NCI-H128 (cell line): ENCODE results near the gene TSPAN31.

ENCODE experiments used
- DNase-seq: peaks from one replicate; lab custom pipeline; 2025; ENCODE audit not compliant: unreplicated experiment; lab: John Stamatoyannopoulos, UW

TSPAN31 gene

GRCh38 chr12:57782243-57782607, 37.4 kb downstream of the TSPAN31 start:
- no peak for DNase-seq

- peak; percentile 90 for DNase-seq
Measured at GRCh38 chr12:57782608-57783465, 38.0 kb downstream of the TSPAN31 start, which contains the start of gene TSFM. Gene TSFM (plus strand): TSS chr12:57782787. CDS start chr12:57782802, 15 bp downstream.

GRCh38 chr12:57783466-57783801, 38.6 kb downstream of the TSPAN31 start:
- no peak for DNase-seq

- no peak for DNase-seq
Measured at GRCh38 chr12:57783861-57784260, 39.0 kb downstream of the TSPAN31 start.

GRCh38 chr12:57793920-57794319, 49.1 kb downstream of the TSPAN31 start:
- DNase-seq, result no peak

GRCh38 chr12:57795354-57795753, 50.5 kb downstream of the TSPAN31 start:
- DNase-seq, result no peak

- DNase-seq, result no peak
Measured at GRCh38 chr12:57796996-57797395, 52.2 kb downstream of the TSPAN31 start.

GRCh38 chr12:57797933-57798332, 53.1 kb downstream of the TSPAN31 start:
- no peak for DNase-seq
